ENCODE results near the gene TOP1.

DNA sequence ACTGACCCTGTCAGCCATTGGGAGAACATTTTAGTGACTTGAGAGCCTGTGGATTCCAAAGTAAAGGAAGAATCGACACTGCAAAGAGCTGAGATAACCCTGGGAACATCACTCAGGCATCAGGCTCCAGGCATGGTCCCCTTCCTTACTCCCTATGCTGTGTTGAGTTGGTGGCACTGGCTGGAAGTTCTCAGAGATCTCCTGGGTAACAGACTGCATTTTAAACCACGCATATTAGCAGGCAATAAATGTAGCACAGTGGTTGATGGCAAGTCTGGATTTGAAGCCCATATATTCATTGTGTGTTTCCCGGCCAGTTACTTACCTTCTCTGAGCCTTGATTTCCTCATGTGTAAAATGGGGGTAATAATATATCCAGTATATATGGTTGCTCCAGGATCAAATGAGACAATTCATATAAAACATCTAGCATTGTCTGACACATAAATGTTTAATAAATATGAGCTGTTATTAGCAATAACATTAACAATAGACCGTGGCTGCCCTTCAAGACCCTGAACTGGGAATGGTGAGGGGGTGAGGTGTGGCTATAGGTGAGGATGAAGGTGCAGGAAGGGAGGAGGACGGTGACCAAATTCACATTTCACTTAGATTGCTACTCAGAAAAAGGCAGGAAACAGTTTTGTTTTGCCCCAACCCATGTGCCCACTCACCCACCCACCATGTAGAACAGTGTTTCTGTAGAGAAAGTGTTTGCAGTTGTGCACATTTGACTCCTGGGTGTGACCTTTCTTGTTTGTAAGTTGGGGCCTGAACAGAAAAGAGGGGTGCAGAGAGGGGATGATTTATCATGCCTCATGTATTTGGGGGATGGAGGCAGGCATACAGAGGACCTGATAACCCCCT lies 110.8 kb downstream of the TOP1 start:
- no peak for TF ChIP-seq EZH2 (optimal IDR thresholded peaks at IDR 0.05; ENCODE audit: low read depth, low read length)
- TF ChIP-seq, protein P1, sequence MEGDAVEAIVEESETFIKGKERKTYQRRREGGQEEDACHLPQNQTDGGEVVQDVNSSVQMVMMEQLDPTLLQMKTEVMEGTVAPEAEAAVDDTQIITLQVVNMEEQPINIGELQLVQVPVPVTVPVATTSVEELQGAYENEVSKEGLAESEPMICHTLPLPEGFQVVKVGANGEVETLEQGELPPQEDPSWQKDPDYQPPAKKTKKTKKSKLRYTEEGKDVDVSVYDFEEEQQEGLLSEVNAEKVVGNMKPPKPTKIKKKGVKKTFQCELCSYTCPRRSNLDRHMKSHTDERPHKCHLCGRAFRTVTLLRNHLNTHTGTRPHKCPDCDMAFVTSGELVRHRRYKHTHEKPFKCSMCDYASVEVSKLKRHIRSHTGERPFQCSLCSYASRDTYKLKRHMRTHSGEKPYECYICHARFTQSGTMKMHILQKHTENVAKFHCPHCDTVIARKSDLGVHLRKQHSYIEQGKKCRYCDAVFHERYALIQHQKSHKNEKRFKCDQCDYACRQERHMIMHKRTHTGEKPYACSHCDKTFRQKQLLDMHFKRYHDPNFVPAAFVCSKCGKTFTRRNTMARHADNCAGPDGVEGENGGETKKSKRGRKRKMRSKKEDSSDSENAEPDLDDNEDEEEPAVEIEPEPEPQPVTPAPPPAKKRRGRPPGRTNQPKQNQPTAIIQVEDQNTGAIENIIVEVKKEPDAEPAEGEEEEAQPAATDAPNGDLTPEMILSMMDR (IDR thresholded peaks at IDR 0.05; ENCODE audit: low read length), result no peak
